Measurements from ENCODE around the gene GRIP2. TPM values are rescaled to one million over a fixed set of nuclear protein-coding genes. Genes with fewer than 3 reads are reported as not detected.
"Not testable (repeated sequence)": the region's sequence is repeated elsewhere in the genome, so short reads cannot be mapped to it uniquely, and the experiment has no call there.

GRIP2 gene
- total RNA-seq, 4 donors from 2014 or later, result 0.80 to 12.4 (median 1.4) TPM; not detected in 1

GRCh38 chr3:14517601-14518431 lies 22.3 kb downstream of the GRIP2 start:
- Histone ChIP-seq H3K36me3 (no peaks in the 10 kb centered on the region), H3K27ac (no peak overlapping the region), H3K27me3 (no peaks in the 10 kb centered on the region), H3K4me1 (no peaks in the 10 kb centered on the region), H3K4me3 (no peak overlapping the region), H3K9me3 (no peaks in the 10 kb centered on the region)
- DNase-seq, result peak in 1 of 3 donors; percentile 25
- TF ChIP-seq POLR2A (IDR thresholded peaks at IDR 0.05), result no peak
- TF ChIP-seq CTCF (IDR thresholded peaks at IDR 0.05), result no peak

- TF ChIP-seq CTCF (IDR thresholded peaks at IDR 0.05) (no peak), POLR2A (IDR thresholded peaks at IDR 0.05) (no peak)
- Histone ChIP-seq H3K9me3 (no peaks in the 10 kb centered on the region), H3K36me3 (no peaks in the 10 kb centered on the region), H3K4me3 (no peak overlapping the region), H3K4me1 (no peaks in the 10 kb centered on the region), H3K27me3 (no peaks in the 10 kb centered on the region), H3K27ac (no peak overlapping the region)
- DNase-seq, result peak in 2 of 3 donors; percentile 33 to 34
Observed at GRCh38 chr3:14516738-14517345, 23.3 kb downstream of the GRIP2 start.

- H3K27ac ChIP-seq, H3K9me3 ChIP-seq, H3K4me3 ChIP-seq, H3K4me1 ChIP-seq, H3K36me3 ChIP-seq, H3K27me3 ChIP-seq: not testable (repeated sequence)
- DNase-seq, result peak in 1 of 3 donors; percentile 0
Observed at GRCh38 chr3:14515526-14515925, 24.6 kb downstream of the GRIP2 start.

- peak in 1 of 3 donors; percentile 31 for DNase-seq
- Histone ChIP-seq H3K4me3 (no peak overlapping the region), H3K4me1 (no peaks in the 10 kb centered on the region), H3K9me3 (no peaks in the 10 kb centered on the region), H3K36me3 (no peaks in the 10 kb centered on the region), H3K27me3 (no peaks in the 10 kb centered on the region), H3K27ac (no peak overlapping the region)
- TF ChIP-seq POLR2A (IDR thresholded peaks at IDR 0.05) (no peak), CTCF (IDR thresholded peaks at IDR 0.05) (no peak)
Observed at GRCh38 chr3:14514323-14514720, 25.8 kb downstream of the GRIP2 start.

GRCh38 chr3:14513566-14514322 lies 26.4 kb downstream of the GRIP2 start:
- Histone ChIP-seq H3K4me1 (no peaks in the 10 kb centered on the region), H3K27me3 (no peaks in the 10 kb centered on the region), H3K27ac (no peak overlapping the region), H3K4me3 (no peak overlapping the region), H3K36me3 (no peaks in the 10 kb centered on the region), H3K9me3 (no peaks in the 10 kb centered on the region)
- no peak for TF ChIP-seq POLR2A (IDR thresholded peaks at IDR 0.05)
- no peak for TF ChIP-seq CTCF (IDR thresholded peaks at IDR 0.05)
- DNase-seq, result peak in 1 of 3 donors; percentile 33

- no peaks in the 10 kb centered on the region for H3K9me3 ChIP-seq
- H3K36me3 ChIP-seq, result no peaks in the 10 kb centered on the region
- no peaks in the 10 kb centered on the region for H3K27me3 ChIP-seq
- DNase-seq, result peak in 1 of 3 donors; percentile 18
- H3K4me1 ChIP-seq, result no peaks in the 10 kb centered on the region
- no peak overlapping the region for H3K4me3 ChIP-seq
- TF ChIP-seq POLR2A (IDR thresholded peaks at IDR 0.05) (no peak), CTCF (IDR thresholded peaks at IDR 0.05) (no peak)
- no peak overlapping the region for H3K27ac ChIP-seq
Observed at GRCh38 chr3:14512942-14513327, 27.2 kb downstream of the GRIP2 start.
